ENCODE data around the gene SNAPC4.
"Not testable (repeated sequence)": the region's sequence is repeated elsewhere in the genome, so short reads cannot be mapped to it uniquely, and the experiment has no call there.

SNAPC4 gene

DNA sequence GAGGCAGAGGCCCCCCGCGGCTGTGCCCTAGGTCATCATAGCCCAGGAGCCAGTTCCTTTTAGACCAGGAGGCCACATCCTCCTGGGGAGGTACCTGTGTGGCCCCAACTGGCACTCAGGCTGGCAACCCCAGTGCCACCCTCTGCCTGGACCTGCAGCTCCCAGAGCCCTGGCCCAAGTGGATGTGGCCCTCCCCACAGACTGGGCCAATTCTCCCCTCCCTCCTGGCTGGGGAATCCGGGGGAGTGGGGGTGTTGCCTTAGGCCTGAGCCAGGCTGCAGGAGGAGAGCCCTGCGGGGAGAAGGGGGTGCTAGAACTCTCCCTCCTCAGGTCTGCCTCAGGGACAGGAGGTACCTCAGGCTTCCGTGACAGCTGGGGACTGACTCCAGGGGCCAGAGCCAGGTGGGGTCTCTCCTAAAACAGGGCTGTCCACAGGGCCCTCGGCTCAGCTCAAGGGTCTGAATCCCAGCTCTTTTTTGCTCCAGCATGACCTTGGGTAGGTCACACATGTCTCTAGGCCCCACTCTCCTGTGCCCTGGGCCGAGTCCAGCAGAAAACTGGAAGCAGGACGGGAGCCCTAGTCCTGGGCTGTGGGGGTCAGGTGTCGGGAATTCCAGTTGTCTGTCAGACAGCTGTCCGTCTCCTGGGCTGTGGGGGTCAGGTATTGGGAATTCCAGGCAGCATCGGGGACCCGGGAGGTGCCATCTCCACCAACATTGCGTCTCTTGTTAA is 46.0 kb downstream of the SNAPC4 start:
- no peak for DNase-seq (ENCODE audit: low read depth)

- DNase-seq (ENCODE audit: low read depth): no peak
Measured at GRCh38 chr9:136353088-136353487, 46.9 kb downstream of the SNAPC4 start.

- no peak for DNase-seq (ENCODE audit: low read depth)
Measured at GRCh38 chr9:136352682-136353081, 47.3 kb downstream of the SNAPC4 start.

DNA sequence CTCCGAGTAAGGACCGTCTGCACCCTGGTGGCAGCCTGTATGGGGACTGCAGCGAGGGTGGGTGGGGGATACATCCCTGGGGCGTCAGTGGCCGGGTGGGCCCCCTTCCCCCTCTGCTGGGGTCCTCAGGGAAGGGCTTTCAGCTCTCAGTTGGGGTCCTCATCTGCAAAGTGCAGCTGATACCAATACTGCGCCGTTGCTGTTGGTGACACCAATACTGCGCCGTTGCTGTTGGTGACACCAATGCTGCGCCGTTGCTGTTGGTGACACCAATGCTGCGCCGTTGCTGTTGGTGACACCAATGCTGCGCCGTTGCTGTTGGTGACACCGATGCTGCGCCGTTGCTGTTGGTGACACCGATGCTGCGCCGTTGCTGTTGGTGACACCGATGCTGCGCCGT is 48.1 kb downstream of the SNAPC4 start:
- DNase-seq (ENCODE audit: low read depth): not testable (repeated sequence)

DNA sequence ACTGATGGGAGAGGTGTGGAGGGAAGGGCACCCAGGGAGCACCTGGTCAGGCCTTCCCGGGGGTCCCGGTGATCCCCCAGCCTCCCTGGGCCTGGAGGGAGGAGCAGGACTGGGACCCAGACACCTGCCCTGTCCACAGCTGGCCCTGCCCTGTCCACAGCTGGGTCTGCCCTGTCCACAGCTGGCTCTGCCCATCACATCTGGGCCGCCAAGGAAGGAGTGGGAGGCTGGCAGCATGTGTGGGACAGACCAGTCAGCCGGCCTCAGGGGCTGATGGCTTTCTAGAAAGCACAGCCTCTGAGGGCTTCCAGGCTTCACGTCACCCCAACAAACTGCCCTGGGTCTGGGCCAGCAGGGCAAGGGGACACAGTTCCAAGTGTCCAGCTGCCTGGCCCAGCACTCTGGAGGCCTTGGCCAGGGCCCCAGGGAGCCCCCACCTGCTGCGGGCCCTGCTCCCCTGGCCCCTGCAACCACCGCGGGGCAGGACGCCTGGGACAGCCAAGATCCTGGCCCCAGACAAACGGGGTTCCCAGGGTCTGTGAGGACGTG is 48.6 kb downstream of the SNAPC4 start:
- DNase-seq (ENCODE audit: low read depth): no peak
